C4-2B (cell line): Measurements from ENCODE around the gene RHAG.

ENCODE experiments used
- H3K27ac ChIP-seq: fragments of 450-650 bp; 2 replicates; pipeline ENCODE4 v1.5.1; 2017
- CTCF ChIP-seq: fragments of 450-650 bp; conservative IDR thresholded peaks from 2 replicates; pipeline ENCODE4 v1.5.1; 2017; ENCODE audit warnings: mild to moderate bottlenecking
- ZFX ChIP-seq: fragments of 450-650 bp; IDR thresholded peaks from 2 replicates; pipeline ENCODE4 v1.6.1; 2017

The RHAG gene

GRCh38 chr6:49662892-49663261, 26.2 kb upstream of the RHAG start:
- no peak overlapping the region for H3K27ac ChIP-seq
- TF ChIP-seq ZFX, result no peak
- no peak for TF ChIP-seq CTCF

GRCh38 chr6:49662231-49662891, 25.7 kb upstream of the RHAG start:
- no peak overlapping the region for H3K27ac ChIP-seq
- TF ChIP-seq ZFX, result no peak
- no peak for TF ChIP-seq CTCF

- H3K27ac ChIP-seq, result no peak overlapping the region
- no peak for TF ChIP-seq ZFX
- TF ChIP-seq CTCF, result no peak
Measured at GRCh38 chr6:49653942-49654341, 17.3 kb upstream of the RHAG start.

- no peak overlapping the region for H3K27ac ChIP-seq
- TF ChIP-seq CTCF (no peak), ZFX (no peak)
Measured at GRCh38 chr6:49653438-49653837, 16.8 kb upstream of the RHAG start.

- TF ChIP-seq CTCF (no peak), ZFX (no peak)
- no peak overlapping the region for H3K27ac ChIP-seq
Measured at GRCh38 chr6:49651239-49651638, 14.6 kb upstream of the RHAG start.

- H3K27ac ChIP-seq, result no peak overlapping the region
- no peak for TF ChIP-seq ZFX
- TF ChIP-seq CTCF, result no peak
Measured at GRCh38 chr6:49649988-49650387, 13.3 kb upstream of the RHAG start.

GRCh38 chr6:49648036-49648435, 11.4 kb upstream of the RHAG start:
- no peak overlapping the region for H3K27ac ChIP-seq
- TF ChIP-seq CTCF (no peak), ZFX (no peak)
